A204.1 (cell line): ENCODE results near the gene S100A2.
A peak's percentile ranks its signal among the peaks of the same experiment; 100 is the strongest.
"Not testable (repeated sequence)": the region's sequence is repeated elsewhere in the genome, so short reads cannot be mapped to it uniquely, and the experiment has no call there.

ENCODE experiments used
- FAIRE-seq: peaks from 2 replicates; lab custom pipeline; 2012; peaks lifted over from hg19 to GRCh38; lab: Jason Lieb, UNC

S100A2 gene

DNA sequence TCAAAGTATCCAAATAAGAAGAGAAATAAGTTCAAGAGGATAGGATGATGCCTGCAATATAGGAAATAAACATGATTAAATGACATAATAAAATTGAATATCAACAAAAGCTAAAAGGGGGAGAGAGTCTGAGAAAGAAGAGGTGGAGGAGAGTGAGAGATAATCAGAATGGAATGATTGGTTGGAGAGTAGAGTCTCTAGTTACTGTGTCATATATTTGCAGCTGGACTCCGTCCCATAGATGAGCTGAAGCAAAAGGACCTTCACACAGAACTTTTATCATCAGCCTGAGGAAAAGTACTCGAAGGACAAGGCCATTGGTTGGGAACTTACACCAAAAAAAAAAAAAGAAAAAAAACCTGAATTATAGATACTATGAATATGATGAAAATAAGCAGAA lies 22.8 kb upstream of the S100A2 start:
- FAIRE-seq, result no peak

DNA sequence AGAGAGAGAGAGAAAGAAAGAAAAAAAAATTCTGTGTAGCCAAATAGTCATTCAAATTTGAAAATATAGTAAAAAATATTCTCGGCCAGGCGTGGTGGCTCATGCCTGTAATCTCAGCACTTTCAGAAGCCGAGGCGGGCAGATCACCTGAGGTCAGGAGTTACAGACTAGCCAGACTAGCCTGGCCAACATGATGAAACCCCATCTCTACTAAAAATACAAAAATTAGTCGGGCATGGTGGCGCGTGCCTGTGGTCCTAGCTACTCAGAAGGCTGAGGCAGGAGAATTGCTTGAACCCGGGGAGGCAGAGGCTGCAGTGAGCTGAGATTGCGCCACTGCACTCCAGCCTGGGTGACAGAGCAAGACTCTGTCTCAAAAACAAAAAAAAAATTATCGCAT lies 22.4 kb upstream of the S100A2 start:
- not testable (repeated sequence) for FAIRE-seq

DNA sequence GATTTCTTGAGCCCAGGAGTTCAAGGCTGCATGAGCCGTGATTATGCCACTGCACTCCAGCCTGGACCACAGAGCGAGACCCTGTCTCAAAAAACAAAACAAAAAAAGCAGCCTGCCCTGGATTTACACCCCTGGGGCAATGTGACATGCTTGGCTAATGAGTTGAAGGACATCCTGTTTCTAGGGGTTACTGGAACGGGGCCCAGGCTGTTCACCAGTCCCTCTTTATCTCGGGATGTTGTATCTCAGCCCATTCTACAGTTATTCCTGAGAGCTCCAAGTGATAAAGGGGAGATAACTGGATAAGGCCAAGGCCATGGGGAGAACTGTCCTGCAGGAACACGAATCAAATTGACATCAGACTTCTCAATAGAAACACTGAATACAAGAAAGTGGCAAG lies 21.7 kb upstream of the S100A2 start:
- no peak for FAIRE-seq

DNA sequence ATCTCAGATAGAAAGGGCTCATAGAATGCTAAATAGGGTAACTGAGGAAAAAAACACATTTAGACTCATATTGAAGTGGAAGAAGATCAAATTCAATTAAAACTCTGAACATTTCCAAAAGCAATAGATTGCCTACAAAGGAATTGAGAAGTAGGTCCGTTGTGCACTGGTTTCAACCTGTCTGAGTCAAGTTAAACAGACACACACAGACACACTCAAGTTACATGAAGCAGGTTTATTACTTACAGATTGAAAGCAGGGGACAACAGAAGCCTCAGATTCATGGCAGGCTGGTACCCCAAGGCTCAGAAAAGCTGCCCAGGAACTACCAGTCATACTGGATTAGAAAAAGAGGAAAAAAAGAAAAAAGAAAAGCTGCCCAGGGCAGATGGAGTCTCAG lies 20.7 kb upstream of the S100A2 start:
- no peak for FAIRE-seq

DNA sequence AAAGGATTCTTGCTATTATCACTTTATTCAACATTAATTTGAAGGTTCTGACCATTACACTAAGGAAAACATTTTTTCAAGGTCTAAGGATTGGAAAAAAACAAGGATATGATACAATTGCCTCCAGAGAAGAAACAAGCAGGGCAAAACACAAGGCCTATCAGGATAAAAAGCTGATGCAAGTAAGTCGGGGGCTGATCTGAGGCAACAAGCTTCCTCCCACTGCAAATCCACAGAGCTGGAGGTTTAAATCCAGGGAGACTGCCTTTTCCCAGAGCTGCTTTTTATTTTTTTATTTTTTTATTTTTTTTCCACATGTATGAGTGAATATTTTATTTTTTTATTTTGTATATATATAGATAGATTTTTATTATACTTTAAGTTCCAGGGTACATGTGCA lies 19.4 kb upstream of the S100A2 start:
- FAIRE-seq, result no peak

DNA sequence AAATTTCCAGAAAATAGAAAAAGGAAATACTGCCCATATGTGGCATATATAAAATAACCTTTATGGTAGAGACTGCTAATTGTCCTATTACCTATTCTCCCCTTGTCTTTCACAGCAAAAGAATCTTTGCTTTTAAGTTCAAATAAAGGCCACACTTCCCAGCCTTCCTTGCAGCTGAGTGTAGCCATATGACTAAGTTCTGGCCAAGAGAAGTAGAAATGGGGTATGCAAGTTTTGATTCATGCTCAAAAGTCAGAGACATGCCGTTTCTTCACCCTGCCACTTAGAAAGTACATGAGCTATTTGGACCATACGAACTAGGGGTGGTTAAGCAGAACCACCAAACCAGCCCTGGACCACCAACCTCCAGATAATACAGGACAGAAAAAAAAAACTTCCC lies 18.3 kb upstream of the S100A2 start:
- FAIRE-seq, result peak; percentile 25

DNA sequence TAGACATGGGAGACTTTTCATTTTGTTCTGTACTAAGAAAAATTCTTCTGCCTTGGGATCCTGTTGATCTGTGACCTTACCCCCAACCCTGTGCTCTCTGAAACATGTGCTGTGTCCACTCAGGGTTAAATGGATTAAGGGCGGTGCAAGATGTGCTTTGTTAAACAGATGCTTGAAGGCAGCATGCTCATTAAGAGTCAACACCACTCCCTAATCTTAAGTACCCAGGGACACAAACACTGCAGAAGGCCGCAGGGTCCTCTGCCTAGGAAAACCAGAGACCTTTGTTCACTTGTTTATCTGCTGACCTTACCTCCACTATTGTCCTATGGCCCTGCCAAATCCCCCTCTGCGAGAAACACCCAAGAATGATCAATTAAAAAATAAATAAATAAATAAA lies 17.9 kb upstream of the S100A2 start:
- not testable (repeated sequence) for FAIRE-seq

DNA sequence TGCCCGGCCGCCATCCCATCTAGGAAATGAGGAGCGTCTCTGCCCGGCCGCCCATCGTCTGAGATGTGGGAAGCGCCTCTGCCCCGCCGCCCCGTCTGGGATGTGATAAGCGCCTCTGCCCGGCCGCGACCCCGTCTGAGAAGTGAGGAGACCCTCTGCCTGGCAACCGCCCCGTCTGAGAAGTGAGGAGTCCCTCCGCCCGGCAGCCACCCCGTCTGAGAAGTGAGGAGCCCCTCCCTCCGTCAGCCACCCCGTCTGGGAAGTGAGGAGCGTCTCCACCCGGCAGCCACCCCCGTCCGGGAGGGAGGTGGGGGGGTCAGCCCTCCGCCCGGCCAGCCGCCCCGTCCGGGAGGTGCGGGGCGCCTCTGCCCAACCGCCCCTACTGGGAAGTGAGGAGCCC lies 17.2 kb upstream of the S100A2 start:
- FAIRE-seq, result not testable (repeated sequence)

DNA sequence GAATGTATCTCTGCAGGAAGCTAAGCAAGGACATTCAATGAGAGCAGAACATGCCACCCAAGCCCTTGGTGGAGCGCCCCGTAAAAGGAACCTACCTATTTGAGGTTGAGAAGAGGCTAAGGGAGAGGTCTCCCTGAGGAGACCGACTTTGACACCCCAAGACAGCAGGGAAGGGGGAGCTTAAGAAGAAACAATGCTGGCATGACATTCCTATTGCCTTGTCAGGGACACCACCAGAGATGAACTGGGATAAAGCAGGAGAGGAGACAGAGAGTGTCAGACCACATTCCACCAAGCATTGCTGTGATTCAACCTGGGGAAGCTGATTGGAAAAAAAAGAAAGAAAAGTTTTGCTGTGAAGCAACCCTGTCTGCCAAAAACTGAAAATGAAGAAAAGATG lies 13.3 kb upstream of the S100A2 start:
- no peak for FAIRE-seq

DNA sequence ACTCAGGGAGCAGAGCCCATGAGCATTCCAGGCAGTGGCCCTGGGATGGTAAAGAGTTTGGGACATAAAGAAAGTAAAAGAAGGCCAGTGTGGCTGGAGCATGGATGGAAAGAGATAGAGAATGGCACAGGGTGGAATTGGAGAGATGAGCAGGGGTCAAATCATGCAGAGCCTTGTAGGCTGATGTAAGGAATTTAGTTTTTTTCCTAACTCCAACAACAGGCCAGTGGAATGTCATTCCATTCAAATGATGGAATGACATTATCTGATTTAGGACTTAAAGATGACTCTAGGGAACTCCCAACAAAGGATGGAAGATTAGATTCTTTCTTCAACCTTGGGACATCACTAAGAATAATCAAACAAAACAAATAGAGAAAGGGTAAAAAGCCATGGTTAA lies 12.8 kb upstream of the S100A2 start:
- FAIRE-seq, result no peak

DNA sequence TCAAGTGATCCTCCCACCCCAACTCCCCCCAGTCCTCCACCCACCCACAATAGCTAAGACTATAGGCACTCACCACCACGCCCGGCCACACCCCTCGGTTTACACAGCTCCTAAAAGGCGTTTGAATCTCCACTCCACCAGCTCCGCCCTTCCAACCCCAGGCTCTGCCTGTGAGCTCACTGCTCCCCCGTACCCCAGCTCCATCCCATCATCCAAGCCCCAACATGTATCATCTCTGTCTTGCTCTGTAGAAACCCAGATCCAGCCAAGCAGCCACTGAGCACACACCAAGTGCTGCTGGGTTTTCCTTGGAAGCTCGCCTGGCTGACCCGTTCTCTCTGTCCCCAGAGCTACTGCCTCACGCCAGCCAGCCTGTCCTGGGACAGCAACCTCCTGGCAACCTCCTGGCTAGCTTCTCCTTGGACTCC lies 12.0 kb upstream of the S100A2 start:
- FAIRE-seq, result no peak

DNA sequence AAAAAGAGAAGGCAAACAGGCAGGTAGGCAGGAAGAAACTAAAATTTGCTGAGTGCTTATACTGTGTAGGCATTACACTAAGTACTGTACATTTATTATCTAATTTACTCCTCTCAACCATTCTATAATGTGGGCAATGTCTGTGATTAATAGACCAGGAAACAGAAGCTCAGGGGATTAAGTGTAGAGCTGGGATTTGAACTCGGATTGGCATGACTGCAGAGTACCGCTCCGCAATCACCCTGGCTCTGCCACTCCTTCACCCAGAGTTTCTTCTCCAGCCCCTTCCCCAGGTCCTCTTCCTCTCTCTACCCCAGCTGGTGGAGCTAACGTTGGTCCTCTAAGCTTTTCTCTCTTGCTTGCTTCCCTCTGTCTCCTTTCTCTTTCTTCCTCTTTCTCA lies 11.5 kb upstream of the S100A2 start:
- FAIRE-seq, result no peak

DNA sequence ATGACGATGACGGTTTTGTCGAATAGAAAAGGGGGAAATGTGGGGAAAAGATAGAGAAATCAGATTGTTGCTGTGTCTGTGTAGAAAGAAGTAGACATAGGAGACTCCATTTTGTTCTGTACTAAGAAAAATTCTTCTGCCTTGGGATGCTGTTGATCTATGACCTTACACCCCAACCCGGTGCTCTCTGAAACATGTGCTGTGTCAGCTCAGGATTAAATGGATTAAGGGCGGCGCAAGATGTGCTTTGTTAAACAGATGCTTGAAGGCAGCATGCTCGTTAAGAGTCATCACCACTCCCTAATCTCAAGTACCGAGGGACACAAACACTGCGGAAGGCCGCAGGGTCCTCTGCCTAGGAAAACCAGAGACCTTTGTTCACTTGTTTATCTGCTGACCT lies 9.9 kb upstream of the S100A2 start:
- FAIRE-seq, result not testable (repeated sequence)

DNA sequence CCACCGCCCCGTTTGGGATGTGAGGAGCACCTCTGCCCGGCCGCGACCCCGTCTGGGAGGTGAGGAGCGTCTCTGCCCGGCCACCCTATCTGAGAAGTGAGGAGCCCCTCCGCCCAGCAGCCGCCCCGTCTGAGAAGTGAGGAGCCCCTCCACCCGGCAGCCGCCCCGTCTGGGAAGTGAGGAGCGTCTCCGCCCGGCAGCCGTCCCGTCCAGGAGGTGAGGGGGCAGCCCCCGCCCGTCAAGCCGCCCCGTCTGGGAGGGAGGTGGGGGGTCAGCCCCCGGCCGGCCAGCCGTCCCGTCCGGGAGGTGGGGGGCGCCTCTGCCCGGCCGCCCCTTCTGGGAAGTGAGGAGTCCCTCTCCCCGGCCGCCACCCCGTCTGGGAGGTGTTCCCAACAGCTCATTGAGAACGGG lies 9.4 kb upstream of the S100A2 start:
- not testable (repeated sequence) for FAIRE-seq

DNA sequence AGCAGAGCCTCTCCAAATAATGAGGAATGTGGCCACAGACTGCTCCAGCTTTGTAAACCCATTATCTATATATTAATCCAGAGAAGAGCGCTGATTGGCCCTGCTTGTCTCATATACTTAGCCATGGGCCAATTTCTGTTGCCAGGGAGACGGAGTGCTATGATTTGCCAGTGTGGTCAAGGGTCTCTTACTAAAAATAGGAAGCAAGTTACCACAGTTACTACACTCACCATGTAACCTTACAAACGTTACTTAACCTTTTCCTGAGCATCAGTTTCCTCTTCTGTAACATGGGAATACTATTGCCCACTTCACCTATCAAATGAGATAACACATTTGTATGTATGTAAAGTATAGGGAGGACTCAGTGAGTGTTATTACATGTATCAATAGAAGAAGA lies 7.7 kb upstream of the S100A2 start:
- no peak for FAIRE-seq

DNA sequence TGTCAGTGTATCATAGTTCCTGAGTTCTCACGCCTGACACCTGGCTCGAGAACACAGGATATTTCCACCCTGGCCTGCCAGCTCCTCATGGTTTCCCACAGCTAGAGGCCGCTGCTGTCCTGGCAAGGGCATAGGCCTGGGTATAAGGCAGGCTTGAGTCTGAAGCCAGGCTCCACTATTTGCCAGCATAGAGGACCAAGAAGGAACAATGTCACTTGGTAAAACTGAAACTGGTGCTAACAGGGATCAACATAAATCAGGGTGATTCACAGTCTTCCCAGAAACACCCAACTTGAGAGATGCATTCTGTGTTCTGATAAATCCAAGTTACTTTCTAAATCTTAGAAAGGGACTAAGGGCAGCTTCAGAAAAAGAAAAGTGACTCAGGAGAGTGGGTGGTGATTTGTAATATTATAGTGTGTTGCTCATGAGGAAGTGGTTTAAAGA lies 6.9 kb upstream of the S100A2 start:
- FAIRE-seq, result no peak

DNA sequence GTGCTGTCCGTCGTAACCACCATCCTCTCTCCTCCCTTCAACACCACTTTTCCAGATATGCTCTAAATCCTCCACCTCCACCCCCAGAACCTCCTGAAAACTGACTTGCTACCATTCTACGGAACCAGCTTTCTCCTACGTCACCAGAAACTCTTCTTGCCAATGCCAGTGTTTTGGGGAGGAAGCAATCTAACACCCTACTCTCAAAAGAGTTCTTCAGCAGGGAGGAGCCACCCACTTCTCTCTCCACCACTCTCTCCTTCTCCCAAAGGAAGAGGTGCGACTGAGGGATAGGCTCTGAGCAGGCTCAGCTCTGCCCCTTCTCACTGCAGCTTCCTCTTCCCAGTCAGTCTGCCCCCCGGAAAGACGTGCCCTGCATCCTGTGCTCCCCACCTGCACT lies 6.1 kb upstream of the S100A2 start:
- FAIRE-seq, result no peak

DNA sequence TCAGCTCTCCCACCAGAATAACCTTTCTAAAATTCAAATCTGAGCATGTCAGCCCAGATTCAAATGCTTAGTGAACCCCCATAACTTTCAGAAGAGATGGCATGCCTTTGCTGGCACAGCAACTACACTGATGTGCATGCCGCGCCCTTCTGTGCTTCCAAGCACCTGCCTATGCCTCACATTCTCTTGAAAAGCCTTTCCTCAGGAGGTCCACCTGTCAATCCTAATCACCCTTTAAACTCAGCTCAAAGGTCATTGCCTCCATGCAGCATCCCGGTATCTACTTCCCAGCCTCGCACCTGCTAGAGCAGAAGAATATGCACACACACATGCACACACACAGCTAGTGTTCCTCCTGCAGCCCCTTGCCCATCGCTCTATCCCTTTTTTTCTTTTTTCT lies 5.2 kb upstream of the S100A2 start:
- no peak for FAIRE-seq

DNA sequence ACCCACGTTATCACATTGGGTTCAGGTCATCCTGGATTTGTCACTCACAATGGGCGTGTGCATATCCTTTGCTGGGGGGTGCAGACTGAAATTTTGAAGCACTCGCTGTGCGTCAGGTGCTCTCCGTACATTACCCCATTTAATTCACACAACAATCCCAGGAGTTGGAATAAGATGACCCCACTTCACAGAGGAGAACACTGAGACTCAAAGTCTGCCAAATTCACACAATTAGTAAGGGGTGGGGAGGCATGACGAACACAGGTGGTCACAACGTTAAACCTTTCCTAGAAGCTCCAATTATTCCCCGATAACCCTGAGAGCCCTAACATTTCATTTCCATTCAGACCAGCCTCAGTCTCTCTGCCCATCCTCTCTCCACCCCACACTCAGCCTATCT lies 3.8 kb upstream of the S100A2 start:
- FAIRE-seq, result no peak

DNA sequence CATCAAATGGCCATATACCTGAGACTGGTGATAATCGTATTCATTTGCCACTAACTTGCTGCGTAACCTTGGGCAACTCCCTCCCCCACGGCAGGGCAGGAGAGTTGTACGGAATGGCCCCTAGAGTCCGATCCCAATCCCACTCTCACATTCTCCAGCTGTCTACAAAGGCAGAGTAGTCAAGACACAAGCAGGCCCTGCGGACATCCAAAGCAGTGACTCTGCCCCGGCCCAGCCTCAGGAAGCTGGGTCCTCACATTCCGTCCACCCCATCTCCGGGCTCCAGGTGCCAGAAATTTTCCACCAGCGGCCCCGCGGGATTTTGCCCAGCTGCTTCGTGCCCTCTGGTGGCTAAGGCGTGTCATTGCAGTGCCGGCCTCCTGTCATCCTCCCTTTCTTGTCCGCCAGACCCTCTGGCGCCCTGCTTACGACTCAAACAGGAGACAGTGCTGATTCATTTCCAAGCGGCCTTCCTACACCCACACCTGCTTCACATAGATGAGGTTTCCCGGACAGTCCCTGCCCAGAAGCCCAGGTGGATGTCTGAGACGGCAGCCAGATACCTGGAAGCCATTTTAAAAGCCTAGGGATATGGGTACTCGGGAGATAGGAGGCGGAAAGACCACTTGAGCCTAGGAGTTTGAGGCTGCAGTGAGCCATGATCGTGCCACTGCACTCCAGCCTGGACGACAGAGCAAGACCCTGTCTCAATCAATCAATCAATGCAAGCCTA lies 2.9 kb upstream of the S100A2 start:
- no peak for FAIRE-seq

DNA sequence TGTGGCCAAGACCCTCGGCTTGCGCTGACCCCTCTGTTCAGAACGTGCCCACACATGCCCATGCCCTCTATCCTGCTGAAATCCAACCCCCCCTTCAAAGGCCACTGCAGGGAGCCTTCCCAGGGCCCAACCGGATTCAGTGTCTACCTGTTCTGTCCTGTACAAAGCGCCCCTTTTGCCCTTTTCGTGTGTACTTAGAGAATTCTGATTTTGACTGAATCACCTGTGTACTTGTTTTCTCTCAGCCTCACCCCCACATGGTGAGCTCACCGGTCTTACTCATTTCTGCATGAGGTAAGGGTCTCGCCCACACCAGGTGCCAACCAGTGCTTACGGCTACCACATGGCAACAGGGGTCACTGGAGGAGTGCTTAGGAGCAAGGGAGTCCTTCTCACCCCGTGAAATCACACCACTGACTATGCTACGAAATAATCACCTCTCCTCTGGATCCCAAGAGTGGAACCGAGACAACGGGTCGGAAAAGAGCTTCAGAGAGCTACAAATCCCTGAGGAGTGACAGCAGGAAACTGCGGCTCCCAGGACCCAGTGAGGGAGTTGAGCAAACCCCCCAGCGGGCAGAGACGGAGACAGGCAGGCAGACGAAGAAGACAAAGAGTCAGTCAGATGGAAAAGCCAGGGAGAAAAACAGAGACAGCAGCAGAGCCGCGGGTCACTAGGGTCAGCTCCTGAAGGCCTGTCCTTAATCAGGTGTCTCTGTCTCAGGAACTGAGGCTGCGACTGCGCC lies 2.1 kb upstream of the S100A2 start:
- no peak for FAIRE-seq

DNA sequence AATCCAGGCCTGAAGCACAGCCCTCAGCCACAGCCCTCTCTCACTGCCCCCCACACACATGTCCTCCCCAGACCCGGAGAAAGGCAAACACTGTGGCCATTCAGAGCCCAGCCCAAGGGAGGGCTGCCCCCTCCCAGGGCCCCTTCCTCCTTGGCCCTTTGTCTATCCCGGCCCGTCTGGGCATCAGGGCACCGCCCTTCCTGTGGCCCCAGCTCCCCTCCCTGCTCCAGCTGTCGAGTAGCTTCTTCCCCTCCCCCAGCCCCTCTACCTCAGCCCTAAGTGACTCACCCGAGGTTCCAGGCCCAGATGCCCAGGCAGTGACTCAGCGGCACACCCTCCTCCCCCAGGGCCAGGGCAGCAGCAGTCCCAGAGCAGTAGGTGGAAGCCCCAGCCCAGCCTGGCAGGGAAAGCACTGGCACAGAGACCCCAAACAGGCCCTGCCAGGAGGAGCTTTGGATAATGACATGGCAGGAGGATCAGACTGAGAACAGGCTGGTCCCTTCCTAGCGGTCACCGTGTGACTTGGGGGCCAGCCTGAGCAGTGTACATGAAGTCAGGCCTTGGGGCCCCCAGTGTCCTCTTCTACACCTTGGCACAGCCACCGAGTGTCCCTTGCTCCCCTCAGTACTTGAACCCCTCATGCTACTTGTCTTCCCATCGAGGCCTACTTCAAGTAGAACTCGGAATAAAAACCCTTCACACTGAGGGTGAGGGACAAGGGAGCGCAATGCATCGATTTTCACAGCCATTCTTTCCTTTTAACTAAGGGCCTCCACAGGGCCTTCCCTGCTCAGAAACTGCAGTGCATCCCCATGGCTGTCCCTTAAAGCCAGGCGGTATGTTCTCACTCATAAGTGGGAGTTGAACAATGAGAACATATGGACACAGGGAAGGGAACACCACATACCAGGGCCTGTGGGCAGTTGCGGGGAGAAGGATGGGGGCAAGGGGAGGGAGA lies 1.0 kb upstream of the S100A2 start:
- no peak for FAIRE-seq

DNA sequence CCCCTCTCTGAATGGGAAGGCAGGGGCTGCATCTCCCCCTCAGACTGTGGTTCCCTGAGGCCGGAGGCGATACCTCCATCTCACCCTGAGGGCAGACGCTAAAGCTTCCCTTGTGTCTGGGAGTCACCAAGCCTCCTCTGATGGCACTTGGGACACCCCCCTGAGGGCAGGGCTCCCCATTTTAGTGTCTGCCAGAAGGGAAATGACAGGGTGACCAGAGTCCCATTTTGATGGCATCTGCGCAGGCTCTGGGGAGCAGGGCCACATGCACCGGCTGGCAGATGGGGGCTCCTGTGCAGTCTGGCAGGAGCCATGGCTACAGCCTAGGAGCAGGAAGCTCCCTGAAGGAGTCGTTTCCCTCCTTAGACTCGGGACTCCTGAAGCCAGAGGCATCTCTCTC lies 1.7 kb downstream of the S100A2 start:
- FAIRE-seq, result no peak
